H1 (cell line): ENCODE measurements around the gene PRRC2A. TPM values are rescaled to one million over a fixed set of nuclear protein-coding genes. Genes with fewer than 3 reads are reported as not detected.

Source experiments
- FOSL1 ChIP-seq: IDR thresholded peaks from 2 replicates; pipeline ENCODE4 v1.6.1; 2011; ENCODE audit warnings: mild to moderate bottlenecking, low read depth, low read length, moderate library complexity; ENCODE audit not compliant: insufficient read depth
- KDM1A ChIP-seq: fragments of 200-600, 300-600 bp; sonication (generic); IDR thresholded peaks from 2 replicates; pipeline ENCODE4 v1.7.1; 2016; ENCODE audit warnings: mild to moderate bottlenecking, low read length, borderline replicate concordance
- NRF1 ChIP-seq: IDR thresholded peaks from 2 replicates; pipeline ENCODE4 v1.6.1; 2011; ENCODE audit warnings: mild to moderate bottlenecking, low read depth, low read length, improper control_type of control experiment
- RNF2 ChIP-seq: fragments of 200-900, 300-1000 bp; sonication (generic); IDR thresholded peaks from 2 replicates; pipeline ENCODE4 v1.7.1; 2016; ENCODE audit warnings: borderline replicate concordance, low read depth, mild to moderate bottlenecking, antibody characterized with exemption, low read length; ENCODE audit not compliant: poor library complexity, severe bottlenecking; ENCODE audit errors: missing control alignments
- SP4 ChIP-seq: IDR thresholded peaks from 2 replicates; pipeline ENCODE4 v1.6.1; 2012; ENCODE audit warnings: low read length, inconsistent platforms
- polyA plus RNA-seq, 7 experiments: library from polyadenylated mRNA; depleted of rRNA in 3 of 7; stranded (reverse) in 5 of 7; unstranded in 2 of 7; fragments of >200 nt in 5 of 7; fragments of 200-250 nt in 2 of 7; gene quantifications; 1 replicate in 5 of 7; 2 replicates in 1 of 7; 4 replicates in 1 of 7; pipeline versions ENCODE4 v1.2.1 to v1.2.3, GENCODE V29; 2011 to 2013; ENCODE audit warnings: missing spikeins in 2 of 7, mixed read lengths in 2 of 7
- total RNA-seq: library from RNA; stranded (reverse); fragmentation: NEBNext Ultra II Directional; extraction: Animal tissue kit (Norgen Biotek cat#: 25700); gene quantifications from 2 replicates; pipeline ENCODE4 v1.2.1, GENCODE V29; 2021

The PRRC2A gene
- total and polyA plus RNA-seq, 2 of the 8 experiments (the other 6 are each of a cell fraction or from before 2014, with no cell fraction given) = 118 to 300 TPM

DNA sequence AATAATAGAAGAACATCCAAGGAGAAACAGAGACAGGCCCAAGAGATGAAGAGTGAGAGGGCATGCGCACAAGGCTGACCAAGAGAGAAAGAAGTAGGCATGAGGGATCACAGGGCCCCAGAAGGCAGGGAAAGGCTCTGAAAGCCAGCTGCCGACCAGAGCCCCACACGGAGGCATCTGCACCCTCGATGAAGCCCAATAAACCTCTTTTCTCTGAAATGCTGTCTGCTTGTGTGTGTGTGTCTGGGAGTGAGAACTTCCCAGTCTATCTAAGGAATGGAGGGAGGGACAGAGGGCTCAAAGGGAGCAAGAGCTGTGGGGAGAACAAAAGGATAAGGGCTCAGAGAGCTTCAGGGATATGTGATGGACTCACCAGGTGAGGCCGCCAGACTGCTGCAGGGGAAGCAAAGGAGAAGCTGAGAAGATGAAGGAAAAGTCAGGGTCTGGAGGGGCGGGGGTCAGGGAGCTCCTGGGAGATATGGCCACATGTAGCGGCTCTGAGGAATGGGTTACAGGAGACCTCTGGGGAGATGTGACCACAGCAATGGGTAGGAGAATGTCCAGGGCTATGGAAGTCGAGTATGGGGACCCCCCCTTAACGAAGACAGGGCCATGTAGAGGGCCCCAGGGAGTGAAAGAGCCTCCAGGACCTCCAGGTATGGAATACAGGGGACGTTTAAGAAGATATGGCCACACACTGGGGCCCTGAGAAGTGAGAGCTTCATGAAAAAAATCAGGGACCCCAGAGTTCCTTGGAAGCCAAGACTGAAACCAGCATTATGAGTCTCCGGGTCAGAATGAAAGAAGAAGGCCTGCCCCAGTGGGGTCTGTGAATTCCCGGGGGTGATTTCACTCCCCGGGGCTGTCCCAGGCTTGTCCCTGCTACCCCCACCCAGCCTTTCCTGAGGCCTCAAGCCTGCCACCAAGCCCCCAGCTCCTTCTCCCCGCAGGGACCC is 46.1 kb upstream of the PRRC2A start (continued):
- no peak for TF ChIP-seq RNF2
- no peak for TF ChIP-seq FOSL1
- TF ChIP-seq NRF1 = no peak
- no peak for TF ChIP-seq KDM1A
- TF ChIP-seq SP4 = no peak
